Parathyroid adenoma (tissue), 2 donors: Measurements from ENCODE around the gene C16orf95.

Source experiments
- H2AFZ ChIP-seq: fragments of 300-600 bp; sonication (generic); one replicate; pipeline ENCODE4 v1.7.0; 2017; ENCODE audit warnings: antibody characterized with exemption, mild to moderate bottlenecking
- H3K27ac ChIP-seq: fragments of 300-600 bp; sonication (generic); one replicate; pipeline ENCODE4 v1.7.0; 2017
- H3K27me3 ChIP-seq: fragments of 300-600 bp; sonication (generic); one replicate; pipeline ENCODE4 v1.7.0; 2017; ENCODE audit warnings: low read length; ENCODE audit not compliant: control insufficient read depth, insufficient read depth
- H3K36me3 ChIP-seq: fragments of 300-600 bp; sonication (generic); one replicate; pipeline ENCODE4 v1.7.0; 2017; ENCODE audit warnings: low read length; ENCODE audit not compliant: control insufficient read depth, insufficient read depth
- H3K4me1 ChIP-seq: fragments of 300-600 bp; sonication (generic); one replicate; pipeline ENCODE4 v1.7.0; 2017; ENCODE audit warnings: control low read depth
- H3K4me2 ChIP-seq: fragments of 300-600 bp; sonication (generic); one replicate; pipeline ENCODE4 v1.7.0; 2017; ENCODE audit warnings: low read length
- H3K4me3 ChIP-seq: fragments of 300-600 bp; sonication (generic); one replicate; pipeline ENCODE4 v1.7.0; 2017; ENCODE audit warnings: low read depth, low read length
- H3K79me2 ChIP-seq: fragments of 300-600 bp; sonication (generic); one replicate; pipeline ENCODE4 v1.7.0; 2017; ENCODE audit warnings: control low read depth
- H3K9ac ChIP-seq: fragments of 300-600 bp; sonication (generic); one replicate; pipeline ENCODE4 v1.7.0; 2017; ENCODE audit warnings: mild to moderate bottlenecking
- H3K9me3 ChIP-seq: fragments of 300-600 bp; sonication (generic); one replicate; pipeline ENCODE4 v1.7.0; 2017; ENCODE audit warnings: low read length; ENCODE audit not compliant: control insufficient read depth
- CTCF ChIP-seq: fragments of 300-600 bp; sonication (generic); IDR thresholded peaks from one replicate; pipeline ENCODE4 v1.7.0; 2017; ENCODE audit warnings: antibody characterized with exemption, mild to moderate bottlenecking
- donor health status: primary hyperparathyroidism.

C16orf95 gene

GRCh38 chr16:87322360-87322759 lies 5.2 kb upstream of the C16orf95 start:
- Histone ChIP-seq H3K4me3 (no peak overlapping the region), H3K4me1 (peaks cover 10% of the 10 kb centered on the region), H3K27me3 (no peaks in the 10 kb centered on the region), H3K9ac (no peak overlapping the region), H3K4me2 (no peak overlapping the region), H3K36me3 (no peaks in the 10 kb centered on the region), H3K9me3 (no peaks in the 10 kb centered on the region), H2AFZ (no peak overlapping the region), H3K27ac (no peak overlapping the region), H3K79me2 (peaks cover 11% of the 10 kb centered on the region)
- no peak for TF ChIP-seq CTCF

DNA sequence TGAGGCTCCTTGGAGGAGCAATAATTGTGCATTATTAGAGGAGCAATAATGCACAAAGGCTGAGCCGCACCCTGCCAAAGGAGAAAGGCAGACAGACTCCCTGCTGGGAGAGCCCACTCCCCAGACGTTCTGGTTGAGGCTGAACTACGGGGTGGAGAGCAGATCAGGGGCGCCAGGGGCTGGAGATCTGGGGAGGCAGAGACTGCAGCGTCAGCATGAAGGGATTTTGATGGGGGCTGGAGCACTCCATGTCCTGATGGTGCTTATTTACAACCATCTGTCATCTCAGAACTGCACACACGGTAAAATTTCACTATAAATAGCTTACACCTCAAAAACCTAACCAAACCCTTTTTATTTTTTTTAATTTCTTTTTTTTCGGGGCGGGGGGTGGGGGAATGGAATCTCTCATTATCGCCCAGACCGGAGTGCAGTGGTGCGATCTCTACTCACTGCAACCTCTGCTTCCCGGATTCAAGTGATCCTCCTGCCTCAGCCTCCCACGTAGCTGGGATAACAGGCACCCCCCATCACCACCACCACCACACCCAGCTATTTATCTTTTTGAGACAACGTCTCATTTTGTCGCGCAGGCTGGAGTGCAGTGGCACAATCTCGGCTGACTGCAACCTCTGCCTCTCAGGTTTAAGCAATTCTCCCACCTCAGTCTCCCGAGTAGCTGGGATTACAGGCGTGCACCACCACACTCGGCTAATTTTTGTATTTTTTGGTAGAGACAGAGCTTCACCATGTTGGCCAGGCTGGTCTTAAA lies 4.3 kb upstream of the C16orf95 start:
- no peak overlapping the region for H3K9ac ChIP-seq
- H3K27ac ChIP-seq = no peak overlapping the region
- no peak overlapping the region for H3K4me3 ChIP-seq
- peaks cover 10% of the 10 kb centered on the region for H3K4me1 ChIP-seq
- H3K27me3 ChIP-seq = no peaks in the 10 kb centered on the region
- no peak overlapping the region for H2AFZ ChIP-seq
- peaks cover 11% of the 10 kb centered on the region for H3K79me2 ChIP-seq
- TF ChIP-seq CTCF = no peak
- no peak overlapping the region for H3K4me2 ChIP-seq
- H3K9me3 ChIP-seq = no peaks in the 10 kb centered on the region
- H3K36me3 ChIP-seq = no peaks in the 10 kb centered on the region

GRCh38 chr16:87320510-87321227 lies 3.5 kb upstream of the C16orf95 start:
- Histone ChIP-seq H3K36me3 (no peaks in the 10 kb centered on the region), H3K4me1 (peaks cover 10% of the 10 kb centered on the region), H3K79me2 (peaks cover 11% of the 10 kb centered on the region), H3K27ac (no peak overlapping the region), H3K4me3 (no peak overlapping the region), H3K9me3 (no peaks in the 10 kb centered on the region), H3K4me2 (no peak overlapping the region), H3K9ac (no peak overlapping the region), H2AFZ (no peak overlapping the region), H3K27me3 (no peaks in the 10 kb centered on the region)
- no peak for TF ChIP-seq CTCF

- no peak overlapping the region for H3K4me2 ChIP-seq
- TF ChIP-seq CTCF = no peak
- no peak overlapping the region for H3K9ac ChIP-seq
- H3K27ac ChIP-seq = no peak overlapping the region
- peaks cover 10% of the 10 kb centered on the region for H3K4me1 ChIP-seq
- no peaks in the 10 kb centered on the region for H3K36me3 ChIP-seq
- no peak overlapping the region for H3K4me3 ChIP-seq
- peaks cover 11% of the 10 kb centered on the region for H3K79me2 ChIP-seq
- no peak overlapping the region for H2AFZ ChIP-seq
- H3K27me3 ChIP-seq = no peaks in the 10 kb centered on the region
- no peaks in the 10 kb centered on the region for H3K9me3 ChIP-seq
These were observed 2.9 kb upstream of the C16orf95 start for GRCh38 chr16:87319997-87320491.
